Measurements from ENCODE around the gene PEAK1. TPM values are rescaled to one million over a fixed set of nuclear protein-coding genes. Genes with fewer than 3 reads are reported as not detected.

The PEAK1 gene
- total RNA-seq, 2 donors from 2014 or later: 44.2 to 59.8 TPM

GRCh38 chr15:77201665-77202064, 218.2 kb downstream of the PEAK1 start:
- Histone ChIP-seq H3K9me3 (peaks cover 0 to 9% of the 10 kb centered on the region in 2 donors), H3K4me3 (no peak overlapping the region), H3K4me1 (no peaks in the 10 kb centered on the region), H3K36me3 (peaks cover 14% of the 10 kb centered on the region), H3K27me3 (no peaks in the 10 kb centered on the region), H3K27ac (no peak overlapping the region)
- no peak for TF ChIP-seq CTCF (IDR thresholded peaks at IDR 0.05)
- DNase-seq (ENCODE audit: low spot score): no peak

- no peak for DNase-seq (ENCODE audit: low spot score)
- no peak overlapping the region for H3K27ac ChIP-seq
- no peaks in the 10 kb centered on the region for H3K27me3 ChIP-seq
- H3K4me1 ChIP-seq: no peaks in the 10 kb centered on the region
- H3K36me3 ChIP-seq: peaks cover 14% of the 10 kb centered on the region
- H3K4me3 ChIP-seq: no peak overlapping the region
- TF ChIP-seq CTCF (IDR thresholded peaks at IDR 0.05): no peak
- H3K9me3 ChIP-seq: peaks cover 0 to 9% of the 10 kb centered on the region in 2 donors
Measured at GRCh38 chr15:77196381-77196780, 223.5 kb downstream of the PEAK1 start.

- Histone ChIP-seq H3K27ac (no peak overlapping the region), H3K36me3 (peaks cover 14% of the 10 kb centered on the region), H3K9me3 (peaks cover 0 to 9% of the 10 kb centered on the region in 2 donors), H3K4me1 (no peaks in the 10 kb centered on the region), H3K27me3 (no peaks in the 10 kb centered on the region), H3K4me3 (no peak overlapping the region)
- no peak for TF ChIP-seq CTCF (IDR thresholded peaks at IDR 0.05)
- DNase-seq (ENCODE audit: low spot score): no peak
Measured at GRCh38 chr15:77195586-77195985, 224.3 kb downstream of the PEAK1 start.

- no peak overlapping the region for H3K27ac ChIP-seq
- no peaks in the 10 kb centered on the region for H3K9me3 ChIP-seq
- DNase-seq (ENCODE audit: low spot score): no peak
- no peaks in the 10 kb centered on the region for H3K36me3 ChIP-seq
- no peak for TF ChIP-seq CTCF (IDR thresholded peaks at IDR 0.05)
- H3K4me3 ChIP-seq: no peak overlapping the region
- H3K27me3 ChIP-seq: no peaks in the 10 kb centered on the region
- peaks cover 0 to 23% of the 10 kb centered on the region in 2 donors for H3K4me1 ChIP-seq
Measured at GRCh38 chr15:77192451-77192850, 227.5 kb downstream of the PEAK1 start.

DNA sequence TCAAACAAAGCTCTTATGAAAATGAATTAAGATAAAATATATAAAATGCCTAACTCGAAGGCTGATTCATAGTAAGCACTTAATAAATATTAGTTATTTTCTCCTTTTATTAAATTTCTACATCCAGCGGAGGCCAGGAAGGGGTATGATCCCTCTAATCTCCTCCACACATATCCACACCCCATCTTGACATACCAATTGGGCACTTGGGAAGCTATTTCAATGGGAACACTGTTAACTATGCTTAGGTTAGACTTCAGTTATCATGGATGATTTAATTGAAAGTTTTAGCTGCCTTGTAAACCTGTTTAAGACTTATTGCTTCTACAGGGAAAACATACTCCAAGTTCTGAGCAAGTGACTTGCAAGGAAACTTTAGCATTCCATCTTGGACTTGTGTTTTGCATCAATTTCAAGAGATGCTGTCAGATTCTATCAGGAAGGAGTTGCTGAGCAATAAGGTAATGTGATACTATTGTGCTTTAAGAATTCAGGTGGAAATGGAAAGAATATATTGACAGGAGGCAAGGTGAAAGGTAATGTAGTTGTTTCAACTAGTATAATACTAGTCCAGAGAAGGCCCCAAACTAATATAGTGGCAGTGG, 228.6 kb downstream of the PEAK1 start:
- no peak overlapping the region for H3K4me3 ChIP-seq
- DNase-seq (ENCODE audit: low spot score): no peak
- H3K4me1 ChIP-seq: peaks cover 0 to 34% of the 10 kb centered on the region in 2 donors
- no peaks in the 10 kb centered on the region for H3K27me3 ChIP-seq
- TF ChIP-seq CTCF (IDR thresholded peaks at IDR 0.05): no peak
- H3K9me3 ChIP-seq: no peaks in the 10 kb centered on the region
- H3K36me3 ChIP-seq: no peaks in the 10 kb centered on the region
- H3K27ac ChIP-seq: no peak overlapping the region
